ENCODE measurements around the gene EEF1G. TPM values are rescaled to one million over a fixed set of nuclear protein-coding genes. Genes with fewer than 3 reads are reported as not detected.

EEF1G gene
- total and polyA plus RNA-seq, 9 of the 15 experiments (the other 6 are each of a cell fraction or from before 2014, with no cell fraction given), result 985 to 2,349 (median 2,035) TPM

DNA sequence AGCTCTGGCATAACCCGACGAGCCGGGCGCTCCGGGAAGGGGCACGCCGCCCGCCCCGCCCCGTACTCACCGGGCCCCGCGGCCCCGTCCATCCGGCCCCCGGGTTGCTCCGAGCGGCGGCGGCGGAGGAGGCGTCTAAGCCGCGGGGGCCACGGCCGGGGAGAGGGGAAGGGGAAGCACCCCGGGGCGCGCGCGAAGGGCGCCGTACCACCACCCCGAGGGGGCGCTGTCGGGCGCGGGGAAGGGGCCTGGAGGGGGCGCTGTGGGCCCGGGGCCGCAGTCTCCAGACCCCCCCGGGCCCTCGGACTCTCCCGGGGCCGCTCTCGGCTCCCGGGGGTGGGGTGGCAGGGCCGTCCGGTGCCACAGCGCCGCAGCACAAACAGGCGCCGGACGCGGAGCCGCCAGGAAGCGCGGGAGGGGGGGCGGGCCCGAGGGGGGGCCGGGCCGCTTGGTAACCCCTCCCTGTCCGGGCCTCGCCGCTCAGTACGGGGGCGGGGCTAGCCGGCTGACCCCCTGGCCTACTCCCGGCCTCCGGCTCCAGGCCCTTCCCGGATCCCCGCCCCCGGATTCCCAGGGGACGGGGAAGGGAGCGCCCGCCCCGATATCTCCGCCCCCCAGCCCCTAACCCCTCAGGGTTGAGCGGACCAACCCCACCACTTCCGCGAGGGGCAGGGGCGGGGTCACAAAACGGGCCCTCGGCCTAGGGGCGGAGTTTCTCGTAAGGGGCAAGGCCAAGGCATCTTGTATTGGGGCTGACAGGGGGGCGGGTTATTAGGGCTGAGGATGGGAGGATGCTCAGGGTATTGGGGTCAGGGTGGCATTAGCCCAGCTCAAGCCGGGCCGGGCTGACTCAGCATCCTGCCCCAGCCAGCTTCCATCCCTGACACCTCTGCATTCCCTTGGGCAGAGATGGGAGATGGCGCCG lies 38.9 kb upstream of the EEF1G start, which contains the start of the genes EML3 and ROM1 (continued):
- TF ChIP-seq TSC22D4 (tag; IDR thresholded peaks at IDR 0.05), result no peak
- TF ChIP-seq, protein P1, sequence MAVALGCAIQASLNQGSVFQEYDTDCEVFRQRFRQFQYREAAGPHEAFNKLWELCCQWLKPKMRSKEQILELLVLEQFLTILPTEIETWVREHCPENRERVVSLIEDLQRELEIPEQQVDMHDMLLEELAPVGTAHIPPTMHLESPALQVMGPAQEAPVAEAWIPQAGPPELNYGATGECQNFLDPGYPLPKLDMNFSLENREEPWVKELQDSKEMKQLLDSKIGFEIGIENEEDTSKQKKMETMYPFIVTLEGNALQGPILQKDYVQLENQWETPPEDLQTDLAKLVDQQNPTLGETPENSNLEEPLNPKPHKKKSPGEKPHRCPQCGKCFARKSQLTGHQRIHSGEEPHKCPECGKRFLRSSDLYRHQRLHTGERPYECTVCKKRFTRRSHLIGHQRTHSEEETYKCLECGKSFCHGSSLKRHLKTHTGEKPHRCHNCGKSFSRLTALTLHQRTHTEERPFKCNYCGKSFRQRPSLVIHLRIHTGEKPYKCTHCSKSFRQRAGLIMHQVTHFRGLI (CRISPR knock-in tag; IDR thresholded peaks at IDR 0.05), result no peak
- no peak for TF ChIP-seq ZNF324 (CRISPR knock-in tag; IDR thresholded peaks at IDR 0.05)
- no peak for TF ChIP-seq SAP30 (IDR thresholded peaks at IDR 0.05; ENCODE audit: borderline replicate concordance, insufficient read depth, low read depth, low read length, poor library complexity, severe bottlenecking)
- no peak for TF ChIP-seq SOX6 (IDR thresholded peaks at IDR 0.05)
- no peak for TF ChIP-seq ZC3H4 (CRISPR knock-in tag; IDR thresholded peaks at IDR 0.05; ENCODE audit: borderline replicate concordance)
- TF ChIP-seq ZBTB7A (IDR thresholded peaks at IDR 0.05; ENCODE audit: borderline replicate concordance, control insufficient read depth, low read depth, low read length), result peak; percentile 94
- TF ChIP-seq, protein P2, sequence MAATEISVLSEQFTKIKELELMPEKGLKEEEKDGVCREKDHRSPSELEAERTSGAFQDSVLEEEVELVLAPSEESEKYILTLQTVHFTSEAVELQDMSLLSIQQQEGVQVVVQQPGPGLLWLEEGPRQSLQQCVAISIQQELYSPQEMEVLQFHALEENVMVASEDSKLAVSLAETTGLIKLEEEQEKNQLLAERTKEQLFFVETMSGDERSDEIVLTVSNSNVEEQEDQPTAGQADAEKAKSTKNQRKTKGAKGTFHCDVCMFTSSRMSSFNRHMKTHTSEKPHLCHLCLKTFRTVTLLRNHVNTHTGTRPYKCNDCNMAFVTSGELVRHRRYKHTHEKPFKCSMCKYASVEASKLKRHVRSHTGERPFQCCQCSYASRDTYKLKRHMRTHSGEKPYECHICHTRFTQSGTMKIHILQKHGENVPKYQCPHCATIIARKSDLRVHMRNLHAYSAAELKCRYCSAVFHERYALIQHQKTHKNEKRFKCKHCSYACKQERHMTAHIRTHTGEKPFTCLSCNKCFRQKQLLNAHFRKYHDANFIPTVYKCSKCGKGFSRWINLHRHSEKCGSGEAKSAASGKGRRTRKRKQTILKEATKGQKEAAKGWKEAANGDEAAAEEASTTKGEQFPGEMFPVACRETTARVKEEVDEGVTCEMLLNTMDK (IDR thresholded peaks at IDR 0.05; ENCODE audit: borderline replicate concordance, insufficient read depth, low read depth, low read length, poor library complexity, severe bottlenecking), result peak; percentile 96
- no peak for TF ChIP-seq NFIX (CRISPR knock-in tag; IDR thresholded peaks at IDR 0.05; ENCODE audit: low read depth)
- peak; percentile 54; the same call in 1 of the 2 replicates for TF ChIP-seq ETS1 (conservative IDR thresholded peaks at IDR 0.05; ENCODE audit: control insufficient read depth, low read depth, low read length)
- no peak for TF ChIP-seq EP300 (IDR thresholded peaks at IDR 0.05; ENCODE audit: low read length)
- no peak for TF ChIP-seq ZKSCAN3 (CRISPR knock-in tag; IDR thresholded peaks at IDR 0.05)
- TF ChIP-seq, protein P3, sequence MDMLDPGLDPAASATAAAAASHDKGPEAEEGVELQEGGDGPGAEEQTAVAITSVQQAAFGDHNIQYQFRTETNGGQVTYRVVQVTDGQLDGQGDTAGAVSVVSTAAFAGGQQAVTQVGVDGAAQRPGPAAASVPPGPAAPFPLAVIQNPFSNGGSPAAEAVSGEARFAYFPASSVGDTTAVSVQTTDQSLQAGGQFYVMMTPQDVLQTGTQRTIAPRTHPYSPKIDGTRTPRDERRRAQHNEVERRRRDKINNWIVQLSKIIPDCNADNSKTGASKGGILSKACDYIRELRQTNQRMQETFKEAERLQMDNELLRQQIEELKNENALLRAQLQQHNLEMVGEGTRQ (CRISPR knock-in tag; IDR thresholded peaks at IDR 0.05), result no peak
- TF ChIP-seq, protein P4, sequence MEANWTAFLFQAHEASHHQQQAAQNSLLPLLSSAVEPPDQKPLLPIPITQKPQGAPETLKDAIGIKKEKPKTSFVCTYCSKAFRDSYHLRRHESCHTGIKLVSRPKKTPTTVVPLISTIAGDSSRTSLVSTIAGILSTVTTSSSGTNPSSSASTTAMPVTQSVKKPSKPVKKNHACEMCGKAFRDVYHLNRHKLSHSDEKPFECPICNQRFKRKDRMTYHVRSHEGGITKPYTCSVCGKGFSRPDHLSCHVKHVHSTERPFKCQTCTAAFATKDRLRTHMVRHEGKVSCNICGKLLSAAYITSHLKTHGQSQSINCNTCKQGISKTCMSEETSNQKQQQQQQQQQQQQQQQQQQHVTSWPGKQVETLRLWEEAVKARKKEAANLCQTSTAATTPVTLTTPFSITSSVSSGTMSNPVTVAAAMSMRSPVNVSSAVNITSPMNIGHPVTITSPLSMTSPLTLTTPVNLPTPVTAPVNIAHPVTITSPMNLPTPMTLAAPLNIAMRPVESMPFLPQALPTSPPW (CRISPR knock-in tag; IDR thresholded peaks at IDR 0.05), result peak; percentile 99
- TF ChIP-seq RAD21 (CRISPR knock-in tag; conservative IDR thresholded peaks at IDR 0.05 in 1 of 2, IDR thresholded peaks at IDR 0.05 in 1 of 2), result peak; percentile 56 to 64
- no peak for TF ChIP-seq ZBED1 (IDR thresholded peaks at IDR 0.05)
- peak; percentile 13; the same call in 1 of the 2 replicates for TF ChIP-seq CREB1 (IDR thresholded peaks at IDR 0.05)
- 0 out of 2 replicates have a peak, but pooled peaks have one; percentile 54 for TF ChIP-seq CREB1 (CRISPR knock-in tag; IDR thresholded peaks at IDR 0.05)

Data from K562 (cell line).